Loucy (cell line): Measurements from ENCODE around the gene MCM3AP.

Experiments
- H2AFZ ChIP-seq: fragments of 200-600 bp; sonication (generic); 2 replicates; pipeline ENCODE4 v1.6.0; 2016; ENCODE audit warnings: antibody characterized with exemption, mild to moderate bottlenecking, low read length, moderate library complexity
- H3F3A ChIP-seq: fragments of 200-600 bp; 2 replicates; pipeline ENCODE4 v1.6.0; 2016; ENCODE audit warnings: antibody characterized with exemption, low read depth, mild to moderate bottlenecking
- H3K27me3 ChIP-seq: fragments of 200-600 bp; sonication (generic); 2 replicates; pipeline ENCODE4 v1.6.1; 2014; ENCODE audit warnings: low read length, mild to moderate bottlenecking; ENCODE audit not compliant: insufficient read depth, poor library complexity, severe bottlenecking
- H3K36me3 ChIP-seq: fragments of 200-600 bp; sonication (generic); 2 replicates; pipeline ENCODE4 v1.6.1; 2016; ENCODE audit warnings: low read length; ENCODE audit not compliant: insufficient read depth
- H3K4me1 ChIP-seq: fragments of 200-600 bp; sonication (generic); 2 replicates; pipeline ENCODE4 v1.5.1; 2014; ENCODE audit warnings: low read length, mild to moderate bottlenecking; ENCODE audit not compliant: insufficient read depth, poor library complexity, severe bottlenecking
- H3K4me2 ChIP-seq: fragments of 200-600 bp; sonication (generic); 2 replicates; pipeline ENCODE4 v1.6.0; 2014; ENCODE audit warnings: antibody characterized with exemption, low read length, low read depth, mild to moderate bottlenecking; ENCODE audit not compliant: poor library complexity, severe bottlenecking
- H3K4me3 ChIP-seq: fragments of 200-600 bp; sonication (generic); 2 replicates; pipeline ENCODE4 v1.5.1; 2014; ENCODE audit warnings: low read length, mild to moderate bottlenecking, mixed read lengths; ENCODE audit not compliant: poor library complexity, severe bottlenecking
- H3K79me2 ChIP-seq: fragments of 200-600 bp; sonication (generic); 2 replicates; pipeline ENCODE4 v1.6.1; 2014; ENCODE audit warnings: low read length; ENCODE audit not compliant: insufficient read depth
- H3K9ac ChIP-seq: fragments of 200-600 bp; sonication (generic); 2 replicates; pipeline ENCODE4 v1.6.0; 2014; ENCODE audit warnings: mild to moderate bottlenecking, low read depth, low read length, moderate library complexity; ENCODE audit not compliant: poor library complexity, severe bottlenecking
- H3K9me2 ChIP-seq: fragments of 200-600 bp; sonication (generic); replicated peaks from 2 replicates; pipeline ENCODE4 v1.6.1; 2016; ENCODE audit warnings: low read depth, low read length, mixed read lengths
- H3K9me3 ChIP-seq: fragments of 200-600 bp; sonication (generic); 2 replicates; pipeline ENCODE4 v1.6.1; 2014; ENCODE audit warnings: mild to moderate bottlenecking, antibody characterized with exemption, low read length, low read depth; ENCODE audit not compliant: insufficient read depth
- H4K20me1 ChIP-seq: fragments of 200-600 bp; sonication (generic); 2 replicates; pipeline ENCODE4 v1.6.0; 2014; ENCODE audit warnings: antibody characterized with exemption, low read length, mild to moderate bottlenecking; ENCODE audit not compliant: insufficient read depth, poor library complexity, severe bottlenecking
- EZH2phosphoT487 ChIP-seq: fragments of 200-600 bp; IDR thresholded peaks from 2 replicates; pipeline ENCODE4 v1.6.1; 2018; ENCODE audit warnings: antibody characterized with exemption, mild to moderate bottlenecking, moderate library complexity, borderline replicate concordance
- TF ChIP-seq, protein P1 (sequence below): fragments of 200-600 bp; sonication (generic); conservative IDR thresholded peaks from 2 replicates; pipeline ENCODE4 v1.5.1; 2014; ENCODE audit warnings: mild to moderate bottlenecking, antibody characterized with exemption, low read length

The MCM3AP gene

GRCh38 chr21:46304955-46305354, 19.5 kb upstream of the MCM3AP start:
- peaks cover 33% of the 10 kb centered on the region; the same call in 1 of the 2 replicates for H3K36me3 ChIP-seq
- no peaks in the 10 kb centered on the region for H4K20me1 ChIP-seq
- H3K79me2 ChIP-seq = no peaks in the 10 kb centered on the region
- no peaks in the 10 kb centered on the region for H3F3A ChIP-seq
- no peak overlapping the region for H2AFZ ChIP-seq
- H3K9ac ChIP-seq = no peak overlapping the region
- H3K27me3 ChIP-seq = no peaks in the 10 kb centered on the region
- peaks cover 4% of the 10 kb centered on the region for H3K4me1 ChIP-seq
- no peak overlapping the region for H3K4me2 ChIP-seq
- no peaks in the 10 kb centered on the region for H3K9me2 ChIP-seq
- TF ChIP-seq, protein P1, sequence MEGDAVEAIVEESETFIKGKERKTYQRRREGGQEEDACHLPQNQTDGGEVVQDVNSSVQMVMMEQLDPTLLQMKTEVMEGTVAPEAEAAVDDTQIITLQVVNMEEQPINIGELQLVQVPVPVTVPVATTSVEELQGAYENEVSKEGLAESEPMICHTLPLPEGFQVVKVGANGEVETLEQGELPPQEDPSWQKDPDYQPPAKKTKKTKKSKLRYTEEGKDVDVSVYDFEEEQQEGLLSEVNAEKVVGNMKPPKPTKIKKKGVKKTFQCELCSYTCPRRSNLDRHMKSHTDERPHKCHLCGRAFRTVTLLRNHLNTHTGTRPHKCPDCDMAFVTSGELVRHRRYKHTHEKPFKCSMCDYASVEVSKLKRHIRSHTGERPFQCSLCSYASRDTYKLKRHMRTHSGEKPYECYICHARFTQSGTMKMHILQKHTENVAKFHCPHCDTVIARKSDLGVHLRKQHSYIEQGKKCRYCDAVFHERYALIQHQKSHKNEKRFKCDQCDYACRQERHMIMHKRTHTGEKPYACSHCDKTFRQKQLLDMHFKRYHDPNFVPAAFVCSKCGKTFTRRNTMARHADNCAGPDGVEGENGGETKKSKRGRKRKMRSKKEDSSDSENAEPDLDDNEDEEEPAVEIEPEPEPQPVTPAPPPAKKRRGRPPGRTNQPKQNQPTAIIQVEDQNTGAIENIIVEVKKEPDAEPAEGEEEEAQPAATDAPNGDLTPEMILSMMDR = no peak
- TF ChIP-seq EZH2phosphoT487 = no peak
- no peak overlapping the region for H3K4me3 ChIP-seq
- H3K9me3 ChIP-seq = no peaks in the 10 kb centered on the region

- Histone ChIP-seq H3K4me2 (no peak overlapping the region), H3K9ac (no peak overlapping the region), H4K20me1 (no peaks in the 10 kb centered on the region), H2AFZ (no peak overlapping the region), H3F3A (no peaks in the 10 kb centered on the region), H3K9me2 (no peaks in the 10 kb centered on the region), H3K4me3 (no peak overlapping the region), H3K4me1 (peaks cover 4% of the 10 kb centered on the region), H3K27me3 (no peaks in the 10 kb centered on the region), H3K9me3 (no peaks in the 10 kb centered on the region), H3K36me3 (peaks cover 39% of the 10 kb centered on the region; the same call in 1 of the 2 replicates), H3K79me2 (no peaks in the 10 kb centered on the region)
- TF ChIP-seq, protein P1 = no peak
- no peak for TF ChIP-seq EZH2phosphoT487
Observed at GRCh38 chr21:46304437-46304836, 19.0 kb upstream of the MCM3AP start.

DNA sequence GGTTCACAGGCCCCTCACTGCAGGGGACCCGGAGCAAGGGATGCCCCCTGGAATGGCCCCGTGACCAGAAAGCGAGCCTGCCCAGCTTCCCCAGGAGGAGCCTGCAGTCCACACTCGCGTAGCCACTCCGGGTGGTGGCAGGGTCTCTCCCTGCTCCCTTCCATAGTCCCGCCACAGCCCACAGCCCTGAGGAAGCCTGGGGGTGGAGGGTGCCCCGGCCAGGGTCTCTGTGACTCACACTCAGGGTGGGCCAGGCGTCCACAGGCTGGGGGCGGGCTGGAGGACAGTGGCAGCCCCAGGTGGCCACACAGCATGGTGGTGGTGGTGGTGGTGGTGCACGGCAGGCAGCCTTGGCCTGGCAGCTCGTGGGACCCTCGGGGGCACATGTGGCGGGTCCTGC, 16.3 kb upstream of the MCM3AP start:
- no peak overlapping the region for H3K4me3 ChIP-seq
- H3K9me2 ChIP-seq = no peaks in the 10 kb centered on the region
- H3K27me3 ChIP-seq = no peaks in the 10 kb centered on the region
- no peaks in the 10 kb centered on the region for H3K4me1 ChIP-seq
- no peak overlapping the region for H3K9ac ChIP-seq
- H2AFZ ChIP-seq = no peak overlapping the region
- no peak overlapping the region for H3K4me2 ChIP-seq
- H3K36me3 ChIP-seq = peaks cover 43% of the 10 kb centered on the region; the same call in 1 of the 2 replicates
- no peaks in the 10 kb centered on the region for H4K20me1 ChIP-seq
- TF ChIP-seq, protein P1 = no peak
- no peak for TF ChIP-seq EZH2phosphoT487
- no peaks in the 10 kb centered on the region for H3K79me2 ChIP-seq
- H3K9me3 ChIP-seq = no peaks in the 10 kb centered on the region
- H3F3A ChIP-seq = no peaks in the 10 kb centered on the region
